Inflammatory macrophage treated with lipopolysaccharide for 4 hours (primary cell): ENCODE data around the gene STRN3.
"Not testable (repeated sequence)": the region's sequence is repeated elsewhere in the genome, so short reads cannot be mapped to it uniquely, and the experiment has no call there.

Experiments used
- DNase-seq: peaks from one replicate; pipeline ENCODE4 v3.0.0-alpha.2; 2020

STRN3 gene

DNA sequence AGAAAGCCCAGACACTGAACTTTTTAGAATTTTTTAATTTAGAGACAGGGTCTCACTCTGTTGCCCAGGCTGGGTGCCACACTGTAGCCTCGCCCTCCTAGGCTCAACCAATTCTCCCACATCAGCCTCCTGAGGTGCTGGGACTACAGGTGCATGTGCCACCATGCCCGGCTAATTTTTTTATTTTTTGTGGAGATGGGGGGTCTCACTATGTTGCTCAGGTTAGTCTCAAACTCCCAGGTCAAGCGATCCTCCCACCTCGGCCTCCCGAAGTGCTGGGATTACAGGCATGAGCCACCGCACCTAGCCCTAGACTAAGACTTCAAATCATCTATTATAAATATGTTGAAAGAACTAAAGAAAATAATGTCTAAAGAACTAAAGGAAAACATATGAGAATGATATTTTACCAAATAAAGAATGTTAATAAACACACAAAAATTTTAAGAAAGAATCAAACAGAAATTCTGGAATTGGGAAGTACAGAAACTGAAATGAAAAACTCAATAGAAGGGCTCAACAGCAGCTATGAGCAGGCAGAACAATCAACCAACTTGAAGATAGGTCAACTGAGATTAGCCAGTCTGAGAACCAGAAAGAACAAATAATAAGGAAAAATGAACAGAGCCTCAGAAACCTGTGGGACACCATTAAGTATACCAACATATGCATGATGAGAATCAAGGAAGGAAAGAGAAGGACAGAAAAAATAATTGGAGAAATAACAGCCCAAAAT, 27.0 kb downstream of the STRN3 start:
- no peak for DNase-seq

DNA sequence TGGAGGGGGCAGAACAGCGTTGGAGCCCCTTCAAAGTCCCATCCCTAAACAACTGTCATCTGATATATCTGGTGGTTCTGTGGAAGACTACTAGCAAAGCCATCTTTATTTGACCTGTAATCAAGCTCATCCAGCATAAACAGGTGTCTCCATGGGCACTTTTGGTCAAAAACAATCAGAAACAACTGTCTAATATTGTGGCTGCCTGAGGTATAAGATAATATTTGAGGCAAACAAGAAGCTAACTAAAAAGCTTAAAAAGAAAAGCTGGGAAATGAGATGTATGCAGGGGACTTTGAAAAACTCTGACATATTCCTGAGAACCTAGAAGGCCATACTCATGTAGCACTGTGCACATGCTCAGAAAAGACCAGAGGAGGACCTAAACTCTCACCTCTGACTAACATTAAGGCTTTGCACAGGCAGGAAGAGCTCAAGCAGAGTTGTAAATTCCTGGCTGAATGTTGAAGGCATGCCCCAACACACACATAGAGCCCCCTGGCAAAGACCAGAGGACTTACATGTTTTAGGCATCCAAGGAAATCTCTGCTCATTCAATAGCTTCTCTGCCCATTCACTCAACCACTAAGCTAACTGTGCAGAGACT, 28.0 kb downstream of the STRN3 start:
- no peak for DNase-seq

DNA sequence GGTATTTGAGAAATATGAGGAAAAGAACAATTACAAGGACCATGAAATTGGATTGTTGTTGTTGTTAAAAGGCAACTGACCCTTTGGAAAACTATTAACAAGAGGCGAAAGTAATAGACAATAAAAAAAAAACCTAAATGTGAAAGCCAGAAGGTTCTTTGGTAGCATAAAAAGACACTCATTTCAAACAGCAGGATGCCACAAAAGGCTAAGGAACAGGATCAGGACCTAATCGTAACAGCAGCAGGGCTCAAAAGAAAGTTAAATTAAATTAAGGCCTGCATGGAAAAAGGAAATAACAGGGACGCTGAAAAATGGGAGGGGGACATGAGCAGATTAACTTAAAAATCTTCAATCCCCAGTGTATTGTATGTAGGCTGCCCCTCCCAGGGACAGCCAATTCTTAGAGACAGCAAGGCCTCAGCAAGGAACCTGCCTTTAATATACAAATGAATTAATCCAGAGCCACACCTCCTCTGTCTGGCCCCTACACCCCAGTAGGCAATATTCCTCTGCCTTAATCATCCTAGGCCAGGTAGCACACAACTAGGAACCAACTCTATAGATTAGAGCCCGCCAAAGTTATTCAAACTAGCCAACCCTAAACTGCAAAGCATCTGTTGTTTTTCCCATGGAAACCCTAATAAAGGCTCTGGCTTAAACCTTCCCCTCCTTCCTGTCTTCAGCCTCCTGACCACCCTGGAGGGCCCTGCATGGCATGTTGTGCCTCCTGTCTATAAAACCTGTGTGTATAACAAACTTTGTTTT, 29.1 kb downstream of the STRN3 start:
- DNase-seq = no peak

DNA sequence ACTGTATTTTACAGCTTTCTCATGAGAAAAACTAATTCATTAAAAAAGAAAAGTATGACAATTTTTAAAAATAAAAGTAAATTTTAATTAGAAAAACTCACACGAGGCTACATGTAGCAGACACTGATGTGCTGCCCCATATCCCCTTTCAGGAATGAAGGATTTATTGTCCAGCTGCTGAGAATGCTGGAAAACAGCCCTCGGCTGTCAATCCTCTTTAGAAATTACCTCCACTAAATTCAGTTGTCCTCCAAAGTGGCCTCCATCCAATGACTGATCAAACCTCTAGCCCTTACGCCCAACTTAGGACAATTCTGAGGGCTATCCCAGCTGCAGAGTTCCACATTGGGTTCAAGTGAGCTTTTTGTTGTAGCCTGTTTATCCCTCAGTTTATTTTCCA, 30.5 kb downstream of the STRN3 start:
- DNase-seq = no peak

DNA sequence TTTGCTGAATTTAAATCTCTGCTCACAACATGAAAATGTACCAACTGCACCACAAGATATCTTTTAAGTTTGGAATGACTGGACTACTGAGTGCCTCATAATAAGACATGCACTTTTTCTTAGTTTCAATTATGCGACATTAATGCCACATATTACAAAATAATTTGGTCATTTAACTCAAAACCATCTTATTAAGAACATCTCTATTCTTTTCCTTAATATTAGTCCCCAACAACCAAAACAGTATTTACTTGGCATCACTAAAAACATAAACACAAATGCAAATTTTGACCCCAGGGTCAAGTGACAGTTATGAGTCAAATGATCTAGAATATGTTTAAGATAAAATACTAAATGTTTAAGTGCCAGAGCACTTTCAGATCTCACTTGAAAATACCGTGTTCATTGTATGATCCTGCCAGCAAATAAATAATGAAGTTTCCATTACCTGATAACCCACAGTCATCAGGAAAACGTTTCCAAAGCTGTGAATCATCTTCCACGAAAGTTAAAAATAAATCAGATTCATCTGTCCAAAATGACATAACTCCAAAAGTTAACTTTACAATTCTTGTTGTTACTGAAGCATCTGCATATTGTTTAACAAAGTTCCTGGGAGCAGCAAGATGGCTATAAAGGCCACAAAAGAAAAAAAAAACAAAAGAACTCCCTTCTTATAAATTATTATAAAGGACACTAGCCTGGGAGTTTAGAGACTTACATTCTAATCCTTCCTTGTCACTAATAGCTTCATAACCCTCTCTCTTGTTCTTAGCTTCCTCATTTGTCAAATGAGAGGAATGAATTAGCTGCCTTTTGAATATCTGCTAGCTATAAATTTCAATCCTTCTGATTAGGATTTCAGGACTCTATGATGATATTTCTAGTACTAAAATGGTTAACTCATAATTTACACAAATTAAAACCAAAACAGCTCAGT, 31.2 kb downstream of the STRN3 start:
- peak; percentile 76 for DNase-seq

DNA sequence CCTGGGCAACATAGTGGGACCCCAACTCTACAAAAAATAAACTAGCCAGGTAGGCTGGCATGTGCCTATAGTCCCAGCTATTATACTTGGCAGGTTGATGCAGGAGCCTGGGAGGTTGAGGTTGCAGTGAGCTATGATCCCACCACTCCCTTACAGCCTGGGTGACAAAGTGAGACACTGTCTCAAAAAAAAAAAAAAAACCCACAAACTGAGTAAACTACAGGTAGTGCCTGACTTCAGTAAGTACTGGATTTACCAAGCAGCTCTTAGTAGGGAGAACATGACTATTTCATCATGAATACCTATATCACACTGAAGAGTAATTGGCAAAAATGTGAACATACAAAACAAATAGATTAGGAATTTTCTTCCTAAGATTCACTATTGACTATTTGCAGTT, 33.1 kb downstream of the STRN3 start:
- DNase-seq = no peak

DNA sequence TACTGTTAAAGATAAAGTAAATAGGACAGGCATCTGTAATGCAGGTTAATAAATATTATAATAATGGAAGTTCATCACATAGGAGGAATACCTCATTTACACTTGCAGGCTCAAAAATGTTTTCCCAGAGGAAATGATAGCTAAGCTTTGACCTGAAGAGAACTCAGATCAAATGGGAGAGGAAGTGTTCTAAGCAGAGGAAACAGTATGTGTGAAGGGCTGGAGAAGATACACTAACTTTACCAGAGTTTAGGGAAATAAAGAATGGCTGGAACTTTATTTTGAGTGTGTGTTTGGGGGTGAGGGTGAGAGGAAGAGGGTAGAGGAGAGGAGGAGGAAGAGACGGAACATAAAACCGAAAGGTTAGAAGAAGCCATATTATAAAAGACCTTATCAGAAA, 34.8 kb downstream of the STRN3 start:
- peak; percentile 16 for DNase-seq

DNA sequence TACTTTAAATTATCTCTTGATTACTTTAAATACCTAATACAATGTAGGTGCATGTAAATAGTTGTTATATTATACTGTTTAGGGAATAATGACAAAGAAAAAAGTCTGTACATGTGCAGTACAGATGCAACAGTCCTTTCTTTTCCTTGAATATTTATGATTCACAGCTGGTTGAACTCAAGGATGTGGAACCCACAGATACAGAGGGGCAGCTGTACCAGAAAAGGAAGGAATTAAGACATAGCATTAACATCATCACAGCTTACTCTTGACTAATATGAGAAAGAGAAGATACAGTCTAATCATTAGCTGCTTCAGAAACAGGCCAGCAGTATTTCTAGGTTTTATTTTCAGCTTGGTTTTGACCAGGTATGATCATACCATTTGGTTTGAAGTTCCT, 35.4 kb downstream of the STRN3 start:
- DNase-seq = peak; percentile 59

DNA sequence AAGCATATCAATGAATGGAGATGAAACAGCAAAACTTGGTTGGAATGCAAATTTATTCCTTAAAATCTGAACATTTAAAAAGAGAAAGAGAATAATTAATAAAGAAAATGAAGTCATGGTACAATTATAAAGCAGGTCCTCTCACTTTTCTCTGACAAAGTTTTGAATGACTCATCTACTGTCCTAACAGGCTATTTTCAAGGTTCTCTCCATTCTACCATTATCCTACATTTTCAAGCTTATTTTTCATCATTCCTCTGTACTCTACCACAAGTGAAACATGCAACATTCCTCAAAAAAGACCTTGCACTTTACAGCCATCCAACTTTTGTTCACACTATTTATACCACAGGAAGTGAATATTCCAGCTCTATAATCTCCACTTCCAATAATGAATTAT, 37.7 kb downstream of the STRN3 start:
- no peak for DNase-seq

DNA sequence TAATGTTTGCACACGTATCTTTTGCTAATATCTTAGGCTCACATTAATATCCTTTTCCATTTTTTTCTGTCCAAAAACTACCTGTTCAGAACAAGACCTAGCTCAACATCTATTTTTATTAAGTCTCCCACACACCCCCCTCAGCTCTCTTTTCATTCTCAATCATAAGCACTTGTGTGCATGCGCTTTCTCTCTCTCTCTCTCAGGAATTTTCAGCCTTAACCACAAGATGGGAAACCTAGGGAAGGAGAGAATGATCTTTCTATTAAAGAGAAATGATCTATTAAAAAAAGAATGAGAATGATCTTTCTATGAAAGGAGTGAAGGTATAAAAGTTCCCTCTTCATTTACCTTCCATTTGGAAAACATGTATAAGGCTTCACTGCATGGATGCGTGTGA, 40.4 kb downstream of the STRN3 start:
- DNase-seq = no peak

DNA sequence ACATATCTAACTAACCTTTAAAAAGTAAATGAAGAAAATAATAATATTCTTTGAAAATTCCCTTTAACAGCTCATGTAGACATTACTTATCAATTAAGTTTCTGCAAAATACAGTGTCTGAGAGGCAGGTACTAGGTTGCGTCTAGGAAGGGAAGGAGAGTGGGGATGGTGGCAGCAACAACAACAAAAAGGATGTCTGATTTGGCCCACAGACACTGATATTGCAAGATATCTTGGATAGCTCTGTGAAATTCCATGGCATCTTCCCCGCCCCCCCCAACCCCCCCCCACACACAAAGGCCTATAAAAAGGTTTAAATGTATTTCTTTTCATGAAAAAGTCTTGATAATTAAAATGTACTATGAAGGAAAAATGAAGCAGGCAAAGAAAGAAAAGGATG, 42.3 kb downstream of the STRN3 start:
- no peak for DNase-seq

DNA sequence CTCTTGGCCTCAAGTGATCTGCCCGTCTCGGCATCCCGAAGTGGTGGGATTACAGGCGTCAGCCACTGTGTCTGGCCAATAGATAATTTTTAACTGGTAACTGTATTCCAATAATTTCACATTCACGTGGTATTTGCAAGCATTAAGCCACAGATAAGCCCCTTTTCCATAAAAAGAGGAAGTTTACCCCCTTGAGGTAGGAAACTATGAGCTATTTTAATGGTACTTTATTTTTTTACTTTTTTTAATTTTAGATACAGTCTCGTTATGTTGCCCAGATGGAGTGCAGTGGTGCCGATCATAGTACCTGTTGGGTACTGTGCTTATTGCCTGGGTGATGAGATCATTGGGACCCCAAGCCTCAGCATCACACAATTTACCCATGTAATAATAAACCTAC, 43.6 kb downstream of the STRN3 start:
- no peak for DNase-seq

DNA sequence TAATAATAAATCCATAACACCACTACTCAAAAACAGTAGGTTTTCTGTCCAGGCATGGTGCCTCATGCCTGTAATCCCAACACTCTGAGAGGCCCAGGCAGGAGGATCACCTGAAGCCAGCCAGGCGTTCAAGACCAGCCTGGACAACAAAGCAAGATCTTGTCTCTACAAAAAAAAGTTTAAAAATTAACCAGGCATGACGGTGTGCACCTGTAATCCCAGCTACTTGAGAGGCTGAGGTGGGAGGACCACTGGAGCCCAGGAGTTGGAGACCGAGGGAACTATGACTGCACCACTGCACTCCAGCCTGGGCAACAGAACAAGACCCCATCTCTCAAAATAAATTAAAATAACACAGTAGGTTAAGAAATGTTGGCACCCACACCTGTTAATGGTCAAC, 45.2 kb downstream of the STRN3 start:
- no peak for DNase-seq

DNA sequence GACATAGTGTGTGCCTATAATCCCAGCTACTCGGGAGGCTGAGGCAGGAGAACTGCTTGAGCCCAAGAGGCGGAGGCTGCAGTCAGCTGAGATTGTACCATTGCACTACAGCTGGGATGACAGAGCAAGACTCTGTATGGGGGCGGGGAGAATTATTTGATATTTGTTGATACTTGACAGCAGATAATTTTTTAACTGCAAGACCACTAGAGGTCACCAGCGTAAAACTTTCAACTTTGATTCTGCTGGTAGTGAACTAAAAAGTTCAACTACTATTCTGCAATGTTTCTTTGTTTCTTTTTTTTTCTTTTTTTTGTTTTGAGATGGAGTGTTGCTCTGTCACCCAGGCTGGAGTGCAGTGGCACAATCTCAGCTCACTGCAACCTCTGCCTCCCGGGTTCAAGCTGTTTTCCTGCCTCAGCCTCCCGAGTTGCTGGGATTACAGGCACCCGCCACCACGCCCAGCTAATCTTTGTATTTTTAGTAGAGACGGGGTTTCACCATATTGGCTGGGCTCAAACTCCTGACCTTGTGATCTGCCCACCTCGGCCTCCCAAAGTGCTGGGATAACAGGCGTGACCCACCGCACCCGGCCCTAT, 46.0 kb downstream of the STRN3 start:
- peak; percentile 84 for DNase-seq

DNA sequence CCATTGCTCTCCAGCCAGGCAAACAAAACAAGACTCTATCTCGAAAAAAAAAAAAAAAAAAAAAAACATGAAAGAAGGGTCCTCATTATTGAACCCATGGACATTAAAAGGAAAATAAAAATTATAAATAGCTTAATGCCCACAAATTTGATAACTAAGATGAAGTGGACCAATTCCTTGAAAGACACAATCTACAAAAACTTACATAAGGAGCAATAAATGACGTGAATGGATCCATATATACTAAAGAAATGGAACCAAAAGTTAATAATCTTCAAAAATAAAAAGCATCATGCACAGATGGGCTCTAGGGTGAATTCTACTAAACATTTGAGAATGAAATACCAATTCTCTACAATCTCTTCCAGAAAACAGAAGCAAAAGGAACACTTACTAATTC, 48.4 kb downstream of the STRN3 start:
- no peak for DNase-seq

DNA sequence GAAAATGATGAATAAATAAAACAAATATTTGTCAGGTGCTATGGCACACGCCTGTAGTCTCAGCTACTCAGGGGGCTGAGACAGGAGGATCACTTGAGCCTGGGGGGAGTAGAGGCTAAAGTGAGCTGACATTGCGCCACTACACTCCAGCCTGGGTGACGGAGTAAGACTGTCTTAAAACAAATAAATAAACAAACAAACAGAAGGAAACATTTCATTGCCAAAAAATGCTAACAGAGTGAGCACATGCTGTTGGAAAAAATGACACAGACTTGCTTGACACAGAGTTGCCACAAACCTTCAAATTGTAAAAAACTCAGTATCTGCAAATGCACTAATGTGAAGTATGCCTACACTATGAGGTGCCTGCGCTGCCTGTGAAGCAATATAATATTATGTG, 51.6 kb downstream of the STRN3 start:
- no peak for DNase-seq

DNA sequence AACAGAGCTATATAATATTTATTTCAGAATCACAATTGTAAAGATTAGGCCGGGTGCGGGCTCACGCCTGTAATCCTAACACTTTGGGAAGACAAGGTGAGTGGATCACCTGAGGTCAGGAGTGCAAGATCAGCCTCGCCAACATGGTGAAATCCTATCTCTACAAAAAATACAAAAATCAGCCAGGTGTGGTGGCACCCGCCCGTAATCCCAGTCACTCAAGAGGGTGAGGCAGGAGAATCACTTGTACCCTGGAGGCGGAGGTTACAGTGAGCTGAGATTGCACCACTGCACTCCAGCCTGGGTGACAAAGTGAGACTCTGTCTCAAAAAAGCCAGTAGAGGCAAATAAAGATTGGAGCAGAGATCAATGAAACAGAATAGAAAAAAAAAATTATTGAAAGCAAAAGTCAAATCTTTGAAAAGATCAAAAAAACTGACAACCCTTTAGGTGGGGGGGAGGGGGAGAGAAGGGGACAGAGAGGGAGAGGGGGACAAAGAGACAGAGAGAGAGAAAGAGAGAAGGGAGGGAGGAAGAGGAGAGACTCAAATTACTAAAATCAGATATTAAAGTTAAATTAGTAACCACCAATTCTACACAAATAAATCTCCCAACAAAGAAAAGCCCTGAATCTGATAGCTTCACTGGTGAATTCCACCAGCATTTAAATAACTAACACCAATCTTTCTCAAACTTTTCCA, 53.1 kb downstream of the STRN3 start:
- DNase-seq = no peak

DNA sequence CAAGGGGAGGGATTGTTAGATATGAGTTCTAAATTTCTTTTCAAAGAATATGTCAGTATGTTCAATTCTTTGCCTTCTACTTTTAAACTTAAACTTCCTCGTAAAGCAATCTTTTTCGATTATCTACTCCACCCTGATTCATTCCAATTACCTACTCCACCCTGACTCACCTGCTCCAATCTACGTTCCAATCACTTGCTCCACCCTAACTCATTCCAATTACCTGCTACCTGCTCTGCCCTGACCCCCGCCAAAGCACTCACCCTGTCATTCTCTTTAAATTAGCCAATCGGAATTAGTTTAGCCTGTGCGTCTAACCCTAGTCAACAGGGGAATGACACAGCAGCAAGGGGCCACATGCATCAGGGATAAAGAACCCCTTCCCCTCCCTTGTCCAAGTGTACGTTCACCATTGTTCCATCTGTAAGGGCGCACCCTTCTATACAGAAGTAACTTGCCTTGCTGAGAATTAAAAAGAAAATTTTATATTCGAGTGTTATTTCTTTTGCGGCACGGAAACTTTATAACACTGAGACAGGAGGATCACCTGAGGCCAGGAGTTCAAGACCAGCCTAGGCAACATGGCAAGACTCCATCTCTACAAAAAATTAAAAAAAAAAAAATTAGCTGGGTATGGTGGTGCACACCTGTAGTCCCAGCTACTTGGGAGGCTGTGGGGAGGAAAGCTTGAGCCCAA, 54.0 kb downstream of the STRN3 start:
- not testable (repeated sequence) for DNase-seq

DNA sequence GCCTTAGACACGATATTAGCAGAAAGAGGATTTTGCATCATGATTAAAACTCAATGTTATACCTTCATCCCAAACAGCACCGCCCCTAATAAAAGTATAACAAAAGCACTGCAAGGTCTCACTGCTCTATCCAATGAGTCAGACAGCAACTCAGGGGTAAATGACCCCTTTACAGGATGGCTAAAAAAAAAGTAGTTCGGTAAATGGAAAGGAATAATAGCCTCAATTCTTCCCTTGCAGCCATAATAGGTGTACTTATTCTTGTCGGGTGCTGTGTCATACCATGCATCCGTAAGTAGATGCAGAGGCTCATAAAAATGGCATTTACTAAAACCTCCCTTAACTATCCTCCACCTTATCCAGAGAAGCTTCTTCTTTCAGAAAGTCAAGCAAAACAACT, 54.6 kb downstream of the STRN3 start:
- DNase-seq = no peak

DNA sequence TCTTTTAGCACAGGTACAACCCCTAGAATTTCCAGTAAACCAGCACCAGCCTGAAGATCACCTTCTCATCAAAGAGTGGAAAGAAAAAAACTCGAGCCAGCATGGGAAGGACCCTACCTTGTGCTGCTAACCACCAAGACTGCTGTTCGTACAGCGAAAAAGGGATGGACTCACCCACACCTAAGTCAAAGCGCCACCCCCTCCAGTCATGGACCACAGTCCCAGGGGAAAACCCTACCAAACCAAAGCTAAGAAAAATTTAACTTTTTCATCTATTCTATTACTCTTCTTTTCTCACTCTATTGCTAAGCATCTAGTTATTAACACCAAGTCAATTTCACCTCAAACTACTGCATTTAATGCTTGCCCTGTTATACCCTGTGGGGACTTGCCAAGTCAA, 56.4 kb downstream of the STRN3 start:
- DNase-seq = not testable (repeated sequence)

DNA sequence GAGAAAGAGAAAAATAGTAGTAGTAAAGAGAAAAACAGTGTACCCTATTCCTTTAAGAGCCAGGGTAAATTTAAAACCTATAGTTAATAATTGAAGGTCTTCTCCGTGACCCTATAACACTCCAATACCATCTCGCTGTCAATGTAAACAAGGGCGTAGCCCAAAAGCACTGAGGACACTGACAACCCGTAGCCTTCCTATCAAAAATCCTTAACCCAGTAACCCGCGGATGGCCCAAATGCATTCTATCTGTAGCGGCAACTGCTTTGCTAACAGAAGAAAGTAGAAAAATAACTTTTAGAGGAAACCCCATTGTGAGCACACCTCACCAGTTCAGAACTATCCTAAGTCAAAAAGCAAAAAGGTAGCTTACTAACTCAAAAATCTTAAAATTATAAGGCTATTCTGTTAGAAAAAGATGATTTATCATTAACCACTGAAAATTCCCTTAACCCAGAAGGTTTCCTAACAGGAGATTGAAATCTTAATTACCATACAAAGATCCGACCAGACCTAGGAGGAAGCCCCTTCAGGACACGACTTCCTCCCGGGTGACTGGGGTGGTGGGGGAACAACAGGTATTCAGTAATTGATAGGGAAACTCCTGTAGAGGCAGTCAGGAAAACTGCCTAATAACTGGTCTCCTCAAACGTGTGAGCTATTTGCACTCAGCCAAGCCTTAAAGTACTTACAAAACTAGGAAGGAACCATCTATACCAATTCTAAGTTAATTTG, 58.6 kb downstream of the STRN3 start:
- DNase-seq = not testable (repeated sequence)
